Measurements from ENCODE around the gene NCAPG.
A peak's percentile ranks its signal among the peaks of the same experiment; 100 is the strongest.

NCAPG gene

GRCh38 chr4:17788956-17789355, 21.8 kb upstream of the NCAPG start:
- no peak overlapping the region for H3K4me3 ChIP-seq (ENCODE audit: insufficient read depth, low read depth, low read length, poor library complexity, severe bottlenecking)
- no peaks in the 10 kb centered on the region for H3K4me1 ChIP-seq (ENCODE audit: control insufficient read depth, insufficient read depth, low read length, poor library complexity, severe bottlenecking)
- no peaks in the 10 kb centered on the region for H3K9me3 ChIP-seq (ENCODE audit: control insufficient read depth, low read length)
- no peak for DNase-seq
- H3K36me3 ChIP-seq (ENCODE audit: control insufficient read depth, insufficient read depth, low read length) = no peaks in the 10 kb centered on the region
- no peak overlapping the region for H3K27ac ChIP-seq (ENCODE audit: insufficient read depth, low read length, poor library complexity, severe bottlenecking)
- H3K27me3 ChIP-seq (replicated peaks; ENCODE audit: control insufficient read depth, insufficient read depth, low read length, poor library complexity, severe bottlenecking) = no peaks in the 10 kb centered on the region

- H3K4me1 ChIP-seq (ENCODE audit: control insufficient read depth, insufficient read depth, low read length, poor library complexity, severe bottlenecking) = no peaks in the 10 kb centered on the region
- no peaks in the 10 kb centered on the region for H3K36me3 ChIP-seq (ENCODE audit: control insufficient read depth, insufficient read depth, low read length)
- no peak overlapping the region for H3K27ac ChIP-seq (ENCODE audit: insufficient read depth, low read length, poor library complexity, severe bottlenecking)
- DNase-seq = no peak
- H3K27me3 ChIP-seq (replicated peaks; ENCODE audit: control insufficient read depth, insufficient read depth, low read length, poor library complexity, severe bottlenecking) = no peaks in the 10 kb centered on the region
- no peak overlapping the region for H3K4me3 ChIP-seq (ENCODE audit: insufficient read depth, low read depth, low read length, poor library complexity, severe bottlenecking)
- no peaks in the 10 kb centered on the region for H3K9me3 ChIP-seq (ENCODE audit: control insufficient read depth, low read length)
Measured at GRCh38 chr4:17794730-17795129, 16.0 kb upstream of the NCAPG start.

- Histone ChIP-seq H3K27ac (ENCODE audit: insufficient read depth, low read length, poor library complexity, severe bottlenecking) (no peak overlapping the region), H3K36me3 (ENCODE audit: control insufficient read depth, insufficient read depth, low read length) (peaks cover 12% of the 10 kb centered on the region)
Measured at GRCh38 chr4:17797808-17798207, 13.0 kb upstream of the NCAPG start.

GRCh38 chr4:17805580-17806155, 5.1 kb upstream of the NCAPG start:
- no peak for DNase-seq
- Histone ChIP-seq H3K4me3 (ENCODE audit: insufficient read depth, low read depth, low read length, poor library complexity, severe bottlenecking) (no peak overlapping the region), H3K27ac (ENCODE audit: insufficient read depth, low read length, poor library complexity, severe bottlenecking) (peak overlapping the region; percentile 3), H3K27me3 (replicated peaks; ENCODE audit: control insufficient read depth, insufficient read depth, low read length, poor library complexity, severe bottlenecking) (no peaks in the 10 kb centered on the region), H3K9me3 (ENCODE audit: control insufficient read depth, low read length) (no peaks in the 10 kb centered on the region), H3K4me1 (ENCODE audit: control insufficient read depth, insufficient read depth, low read length, poor library complexity, severe bottlenecking) (peaks cover 18% of the 10 kb centered on the region), H3K36me3 (ENCODE audit: control insufficient read depth, insufficient read depth, low read length) (peaks cover 22% of the 10 kb centered on the region)

More at GRCh38 chr4:17797808-17798207, 13.0 kb upstream of the NCAPG start:
- Histone ChIP-seq H3K4me3 (ENCODE audit: insufficient read depth, low read depth, low read length, poor library complexity, severe bottlenecking) (no peak overlapping the region), H3K9me3 (ENCODE audit: control insufficient read depth, low read length) (no peaks in the 10 kb centered on the region), H3K4me1 (ENCODE audit: control insufficient read depth, insufficient read depth, low read length, poor library complexity, severe bottlenecking) (no peaks in the 10 kb centered on the region), H3K27me3 (replicated peaks; ENCODE audit: control insufficient read depth, insufficient read depth, low read length, poor library complexity, severe bottlenecking) (no peaks in the 10 kb centered on the region)
- no peak for DNase-seq

GRCh38 chr4:17807446-17807845, 3.3 kb upstream of the NCAPG start:
- no peak overlapping the region for H3K27ac ChIP-seq (ENCODE audit: insufficient read depth, low read length, poor library complexity, severe bottlenecking)
- H3K27me3 ChIP-seq (replicated peaks; ENCODE audit: control insufficient read depth, insufficient read depth, low read length, poor library complexity, severe bottlenecking) = no peaks in the 10 kb centered on the region
- H3K9me3 ChIP-seq (ENCODE audit: control insufficient read depth, low read length) = no peaks in the 10 kb centered on the region
- H3K4me1 ChIP-seq (ENCODE audit: control insufficient read depth, insufficient read depth, low read length, poor library complexity, severe bottlenecking) = peaks cover 18% of the 10 kb centered on the region
- H3K4me3 ChIP-seq (ENCODE audit: insufficient read depth, low read depth, low read length, poor library complexity, severe bottlenecking) = peak overlapping the region; percentile 1
- peaks cover 17% of the 10 kb centered on the region for H3K36me3 ChIP-seq (ENCODE audit: control insufficient read depth, insufficient read depth, low read length)
- DNase-seq = no peak

- H3K27ac ChIP-seq (ENCODE audit: insufficient read depth, low read length, poor library complexity, severe bottlenecking) = peak overlapping the region; percentile 91
- peaks cover 2% of the 10 kb centered on the region for H3K36me3 ChIP-seq (ENCODE audit: control insufficient read depth, insufficient read depth, low read length)
- H3K4me1 ChIP-seq (ENCODE audit: control insufficient read depth, insufficient read depth, low read length, poor library complexity, severe bottlenecking) = peaks cover 18% of the 10 kb centered on the region
- H3K27me3 ChIP-seq (replicated peaks; ENCODE audit: control insufficient read depth, insufficient read depth, low read length, poor library complexity, severe bottlenecking) = no peaks in the 10 kb centered on the region
- H3K4me3 ChIP-seq (ENCODE audit: insufficient read depth, low read depth, low read length, poor library complexity, severe bottlenecking) = peak overlapping the region; percentile 74
- no peaks in the 10 kb centered on the region for H3K9me3 ChIP-seq (ENCODE audit: control insufficient read depth, low read length)
- peak in 1 of 3 donors; percentile 3 for DNase-seq
Measured at GRCh38 chr4:17809667-17810066, 1.1 kb upstream of the NCAPG start.

GRCh38 chr4:17811078-17811603, 362 bp downstream of the NCAPG start:
- Histone ChIP-seq H3K27ac (ENCODE audit: insufficient read depth, low read length, poor library complexity, severe bottlenecking) (peak overlapping the region; percentile 91), H3K9me3 (ENCODE audit: control insufficient read depth, low read length) (no peaks in the 10 kb centered on the region), H3K27me3 (replicated peaks; ENCODE audit: control insufficient read depth, insufficient read depth, low read length, poor library complexity, severe bottlenecking) (no peaks in the 10 kb centered on the region), H3K4me3 (ENCODE audit: insufficient read depth, low read depth, low read length, poor library complexity, severe bottlenecking) (peak overlapping the region; percentile 74), H3K36me3 (ENCODE audit: control insufficient read depth, insufficient read depth, low read length) (no peaks in the 10 kb centered on the region), H3K4me1 (ENCODE audit: control insufficient read depth, insufficient read depth, low read length, poor library complexity, severe bottlenecking) (peaks cover 18% of the 10 kb centered on the region)
- peak in 1 of 3 donors; percentile 1 for DNase-seq

- no peak for DNase-seq
- Histone ChIP-seq H3K9me3 (ENCODE audit: control insufficient read depth, low read length) (no peaks in the 10 kb centered on the region), H3K4me3 (ENCODE audit: insufficient read depth, low read depth, low read length, poor library complexity, severe bottlenecking) (no peak overlapping the region), H3K27me3 (replicated peaks; ENCODE audit: control insufficient read depth, insufficient read depth, low read length, poor library complexity, severe bottlenecking) (no peaks in the 10 kb centered on the region), H3K36me3 (ENCODE audit: control insufficient read depth, insufficient read depth, low read length) (no peaks in the 10 kb centered on the region), H3K4me1 (ENCODE audit: control insufficient read depth, insufficient read depth, low read length, poor library complexity, severe bottlenecking) (peaks cover 18% of the 10 kb centered on the region), H3K27ac (ENCODE audit: insufficient read depth, low read length, poor library complexity, severe bottlenecking) (no peak overlapping the region)
Measured at GRCh38 chr4:17812125-17812524, 1.3 kb downstream of the NCAPG start.

GRCh38 chr4:17812801-17813200, 2.0 kb downstream of the NCAPG start:
- no peak overlapping the region for H3K4me3 ChIP-seq (ENCODE audit: insufficient read depth, low read depth, low read length, poor library complexity, severe bottlenecking)
- no peaks in the 10 kb centered on the region for H3K27me3 ChIP-seq (replicated peaks; ENCODE audit: control insufficient read depth, insufficient read depth, low read length, poor library complexity, severe bottlenecking)
- no peak overlapping the region for H3K27ac ChIP-seq (ENCODE audit: insufficient read depth, low read length, poor library complexity, severe bottlenecking)
- peaks cover 17% of the 10 kb centered on the region for H3K4me1 ChIP-seq (ENCODE audit: control insufficient read depth, insufficient read depth, low read length, poor library complexity, severe bottlenecking)
- H3K9me3 ChIP-seq (ENCODE audit: control insufficient read depth, low read length) = no peaks in the 10 kb centered on the region
- no peaks in the 10 kb centered on the region for H3K36me3 ChIP-seq (ENCODE audit: control insufficient read depth, insufficient read depth, low read length)
- DNase-seq = no peak

GRCh38 chr4:17814140-17814539, 3.4 kb downstream of the NCAPG start:
- no peaks in the 10 kb centered on the region for H3K27me3 ChIP-seq (replicated peaks; ENCODE audit: control insufficient read depth, insufficient read depth, low read length, poor library complexity, severe bottlenecking)
- no peak for DNase-seq
- no peaks in the 10 kb centered on the region for H3K36me3 ChIP-seq (ENCODE audit: control insufficient read depth, insufficient read depth, low read length)
- no peaks in the 10 kb centered on the region for H3K9me3 ChIP-seq (ENCODE audit: control insufficient read depth, low read length)
- H3K4me3 ChIP-seq (ENCODE audit: insufficient read depth, low read depth, low read length, poor library complexity, severe bottlenecking) = no peak overlapping the region
- peaks cover 6% of the 10 kb centered on the region for H3K4me1 ChIP-seq (ENCODE audit: control insufficient read depth, insufficient read depth, low read length, poor library complexity, severe bottlenecking)
- no peak overlapping the region for H3K27ac ChIP-seq (ENCODE audit: insufficient read depth, low read length, poor library complexity, severe bottlenecking)
